ENCODE data around the gene ADGRL2.

ADGRL2 gene

DNA sequence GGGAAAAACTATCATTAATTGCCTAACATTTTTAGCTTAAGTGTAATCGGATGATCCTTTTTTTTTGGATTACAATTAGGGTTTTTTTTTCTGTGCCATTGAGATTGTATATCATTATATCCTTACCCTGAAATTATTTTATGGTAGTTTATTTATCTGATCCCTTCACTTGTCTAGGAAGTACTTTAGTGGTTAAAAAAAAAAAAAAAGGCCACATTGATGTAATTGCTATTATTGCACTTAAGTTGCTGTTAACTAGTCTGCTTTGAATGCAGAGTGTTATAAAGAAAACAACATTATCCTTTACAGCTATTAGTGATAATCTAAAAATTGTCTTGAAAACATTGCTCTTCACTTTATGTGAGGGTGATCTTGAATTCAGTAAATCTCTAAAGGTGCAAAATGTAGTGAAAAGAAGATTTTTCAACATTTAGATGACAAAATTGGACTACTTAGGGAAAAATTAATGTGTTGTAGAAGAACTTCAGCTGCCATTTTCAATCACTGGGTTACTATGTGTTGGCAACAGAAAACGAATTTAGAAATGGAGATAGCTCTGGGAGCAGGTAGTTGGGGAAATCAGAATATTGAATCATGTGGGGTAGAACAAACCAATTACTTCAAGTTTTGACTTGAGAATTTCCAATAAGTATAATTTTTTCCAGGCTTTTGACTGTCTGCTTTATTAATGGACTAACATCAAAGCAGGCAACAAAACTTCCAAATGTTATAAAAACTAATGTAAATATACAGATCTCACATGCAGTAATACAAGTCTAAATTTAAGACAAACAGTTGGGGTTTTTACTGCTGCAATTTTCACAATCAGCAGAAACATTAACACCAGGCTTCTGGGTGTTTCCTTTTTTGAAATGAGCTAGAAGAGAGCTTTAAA is 5.0 kb downstream of the ADGRL2 start:
- DNase-seq (ENCODE audit: insufficient read length, low spot score) (no peak), FAIRE-seq (no peak)

DNA sequence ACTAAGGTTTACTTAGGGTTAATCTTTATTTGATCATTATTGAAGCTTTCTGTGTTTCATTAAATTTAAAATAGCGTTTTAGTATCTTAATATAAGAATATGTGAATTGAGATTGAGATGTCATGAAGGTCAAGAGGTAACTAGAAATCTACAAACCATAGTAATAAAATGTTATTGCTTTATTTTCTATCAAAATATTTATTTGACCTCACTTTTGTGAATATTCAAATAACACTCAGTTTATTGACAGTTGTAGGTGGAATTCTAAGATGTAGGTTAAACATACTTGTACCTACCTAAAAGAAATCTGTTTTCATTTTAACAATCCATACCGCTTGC is 5.7 kb downstream of the ADGRL2 start:
- DNase-seq (ENCODE audit: insufficient read length, low spot score) (no peak), FAIRE-seq (no peak)

DNA sequence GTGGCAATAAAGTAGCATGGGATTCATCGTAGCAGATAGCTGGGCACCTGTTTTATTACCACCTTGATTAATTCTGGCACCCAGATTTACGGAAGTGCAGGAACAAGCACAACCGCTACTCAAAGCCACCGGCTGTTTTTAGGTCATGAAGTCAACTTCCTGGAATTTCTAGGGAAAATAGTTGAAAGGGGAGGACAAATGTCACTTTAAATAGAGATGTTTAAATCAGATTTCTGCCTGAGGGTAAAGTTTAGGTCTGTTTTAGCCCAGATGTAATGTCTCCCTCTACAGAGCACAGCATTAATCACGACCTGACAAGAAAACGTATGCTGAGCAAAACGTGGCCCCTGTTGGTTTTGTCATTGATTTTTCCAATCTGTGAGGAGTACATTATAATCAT is 8.0 kb downstream of the ADGRL2 start:
- DNase-seq (ENCODE audit: insufficient read length, low spot score) = no peak
- no peak for FAIRE-seq

DNA sequence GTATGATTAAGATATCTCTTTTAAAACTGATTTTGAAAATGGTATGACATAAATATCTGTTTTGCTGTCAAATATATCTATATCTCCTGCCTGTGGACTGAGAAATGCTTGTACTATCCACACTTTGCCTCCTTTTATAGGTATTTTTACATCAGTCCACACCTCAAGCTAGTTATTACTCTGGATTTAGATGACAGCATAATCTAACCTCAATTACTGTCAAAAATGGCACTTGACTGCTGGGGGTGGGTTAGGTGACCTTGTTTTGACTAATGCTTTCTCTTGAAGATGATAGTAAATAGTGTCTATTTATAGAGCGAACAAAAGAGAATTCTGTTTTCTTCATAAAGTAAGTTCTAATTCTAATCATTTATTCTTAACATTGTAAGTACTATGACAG is 9.1 kb downstream of the ADGRL2 start:
- FAIRE-seq = no peak
- no peak for DNase-seq (ENCODE audit: insufficient read length, low spot score)

DNA sequence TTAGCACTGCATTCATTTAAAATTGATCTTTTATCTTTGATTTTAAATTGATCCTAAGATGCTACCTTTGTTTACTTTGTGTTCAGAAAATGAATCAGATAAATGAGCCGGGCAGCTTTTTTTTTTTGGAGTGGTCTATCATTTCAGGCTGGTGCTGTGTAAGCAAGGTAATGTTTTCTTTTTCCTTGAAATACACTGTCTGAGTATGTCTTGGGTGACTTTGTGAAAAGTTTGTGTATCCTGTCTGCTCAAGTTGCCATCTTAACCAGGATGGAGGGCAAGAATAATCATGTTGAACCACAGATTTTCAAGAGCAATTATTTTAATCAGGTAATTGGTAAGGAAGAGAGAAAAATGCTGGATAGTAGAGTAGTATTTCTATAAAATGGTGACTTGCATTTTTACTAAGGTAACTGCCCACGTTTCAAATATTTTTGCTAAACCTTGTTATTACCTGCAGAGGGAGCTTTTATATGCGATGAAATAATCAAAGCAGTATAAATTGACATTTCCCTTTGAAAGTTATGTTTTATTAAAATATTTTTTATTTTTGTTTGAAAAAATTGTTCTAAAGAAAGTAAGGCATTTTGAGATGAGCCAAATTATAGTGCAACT is 11.1 kb downstream of the ADGRL2 start:
- DNase-seq (ENCODE audit: insufficient read length, low spot score) = no peak
- FAIRE-seq = no peak

DNA sequence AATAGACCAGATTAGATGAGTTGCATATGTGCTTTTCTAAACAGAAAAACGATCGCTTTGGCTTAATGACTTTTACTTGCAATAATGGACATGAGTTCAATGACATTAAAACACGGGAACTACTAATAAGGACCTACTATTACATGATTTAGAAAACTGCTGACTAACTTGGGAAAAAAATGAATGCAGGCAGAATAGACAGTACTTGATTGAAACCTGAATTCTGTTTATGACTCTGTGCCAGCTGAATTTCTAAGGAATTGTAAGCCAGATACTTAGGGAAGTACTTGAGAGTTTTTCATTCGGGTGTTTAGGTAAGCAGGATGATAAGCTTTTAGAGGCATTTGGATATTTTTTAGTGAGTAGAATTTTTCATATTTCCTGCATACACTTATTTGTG is 12.0 kb downstream of the ADGRL2 start:
- no peak for DNase-seq (ENCODE audit: insufficient read length, low spot score)
- no peak for FAIRE-seq

DNA sequence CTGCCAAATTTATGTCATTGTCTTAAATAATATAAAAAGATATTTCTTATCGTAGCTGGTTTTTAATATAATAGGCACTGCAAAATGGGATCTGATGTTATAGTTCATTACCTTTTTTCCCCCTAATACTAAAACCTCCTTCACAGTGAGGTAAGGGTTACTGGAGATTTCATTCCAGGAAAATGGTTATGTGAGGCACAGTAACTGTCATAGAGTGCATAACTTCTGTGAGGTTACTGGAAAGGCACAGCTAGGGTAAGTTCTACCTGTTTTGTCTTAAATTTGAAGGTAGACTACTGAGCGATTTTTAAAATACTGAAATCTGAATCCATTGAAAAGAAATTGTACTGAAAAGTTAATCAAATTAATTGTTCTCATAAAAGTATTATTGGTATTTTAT is 13.0 kb downstream of the ADGRL2 start:
- DNase-seq (ENCODE audit: insufficient read length, low spot score) (no peak), FAIRE-seq (no peak)

DNA sequence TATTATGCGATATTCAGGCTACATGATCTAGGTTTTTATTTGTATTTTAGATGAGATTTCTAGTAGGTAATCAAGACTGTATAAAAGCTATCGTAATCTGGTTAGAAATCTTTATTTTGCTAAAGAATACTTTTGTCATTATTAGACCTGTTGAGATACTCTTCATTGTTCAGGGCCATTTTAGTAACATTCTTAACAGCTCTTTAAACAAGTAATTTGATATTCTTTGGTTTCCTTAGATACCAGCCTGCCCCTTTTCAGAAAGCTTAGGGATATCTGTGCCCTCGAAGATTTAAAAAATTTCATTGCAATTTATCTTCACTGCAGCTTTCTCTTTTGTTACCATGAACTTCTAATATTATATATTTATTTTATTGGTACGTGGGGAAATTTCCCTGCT is 18.9 kb downstream of the ADGRL2 start:
- no peak for DNase-seq (ENCODE audit: insufficient read length, low spot score)

DNA sequence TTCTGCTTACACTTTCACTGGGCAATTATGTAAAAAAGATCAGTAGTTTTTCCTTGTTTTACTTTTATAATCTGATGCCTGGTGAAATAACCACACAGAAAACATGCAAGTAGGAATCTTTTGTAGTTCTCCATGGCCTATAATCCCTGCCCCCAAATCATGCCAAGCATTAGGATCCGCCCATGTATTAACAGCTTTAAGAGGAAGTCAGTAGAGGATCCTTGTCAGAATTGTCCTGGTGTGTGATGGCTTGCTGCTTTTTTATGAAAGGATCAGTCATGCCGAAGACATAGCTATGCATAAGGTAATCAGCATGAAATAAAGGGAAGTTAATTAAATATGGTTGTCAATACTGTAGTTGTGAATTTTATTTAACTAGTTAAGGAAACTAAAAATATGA is 20.0 kb downstream of the ADGRL2 start:
- no peak for FAIRE-seq

More for the DNA sequence above, 18.9 kb downstream of the ADGRL2 start:
- no peak for FAIRE-seq

DNA sequence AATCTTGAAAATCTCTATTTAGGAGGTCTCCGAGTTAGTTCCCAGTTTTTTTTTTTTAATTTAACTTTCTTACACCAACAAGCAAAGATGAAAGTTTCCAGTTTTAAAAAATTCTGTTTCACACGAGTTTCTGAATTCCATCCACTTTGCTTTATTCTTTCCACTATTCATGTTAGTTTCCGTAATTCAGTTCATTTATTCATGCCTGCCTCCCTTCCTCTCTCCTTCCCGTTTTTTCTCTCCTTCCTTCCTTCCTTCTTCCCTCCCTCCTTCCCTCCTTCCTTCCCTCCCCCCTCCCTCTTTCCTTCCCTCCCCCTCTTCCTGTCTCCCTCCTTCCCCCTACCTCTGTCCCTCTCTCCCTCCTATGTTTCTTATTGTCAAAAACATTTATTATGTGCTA is 22.3 kb downstream of the ADGRL2 start:
- DNase-seq (ENCODE audit: insufficient read length, low spot score) (no peak), FAIRE-seq (no peak)

More for the DNA sequence above, 20.0 kb downstream of the ADGRL2 start:
- DNase-seq (ENCODE audit: insufficient read length, low spot score) = no peak

DNA sequence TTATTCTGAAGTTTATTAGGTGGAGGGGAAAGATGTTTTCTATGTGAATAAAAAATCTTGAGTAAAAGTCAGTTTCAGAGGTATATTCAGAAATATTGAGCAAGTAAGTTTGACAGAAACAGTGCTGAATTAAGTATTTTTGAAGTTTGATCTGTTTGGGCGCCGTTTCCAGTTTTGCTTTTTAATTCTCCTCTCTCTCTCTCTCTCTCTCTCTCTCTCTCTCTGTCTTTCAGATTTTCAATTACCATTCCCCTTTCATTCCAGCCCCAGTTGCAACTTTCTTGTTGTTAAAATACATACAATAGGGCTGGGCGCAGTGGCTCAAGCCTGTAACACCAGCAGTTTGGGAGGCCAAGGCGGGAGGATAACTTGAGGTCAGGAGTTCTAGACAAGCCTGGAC is 24.0 kb downstream of the ADGRL2 start:
- DNase-seq (ENCODE audit: insufficient read length, low spot score) (no peak), FAIRE-seq (no peak)

DNA sequence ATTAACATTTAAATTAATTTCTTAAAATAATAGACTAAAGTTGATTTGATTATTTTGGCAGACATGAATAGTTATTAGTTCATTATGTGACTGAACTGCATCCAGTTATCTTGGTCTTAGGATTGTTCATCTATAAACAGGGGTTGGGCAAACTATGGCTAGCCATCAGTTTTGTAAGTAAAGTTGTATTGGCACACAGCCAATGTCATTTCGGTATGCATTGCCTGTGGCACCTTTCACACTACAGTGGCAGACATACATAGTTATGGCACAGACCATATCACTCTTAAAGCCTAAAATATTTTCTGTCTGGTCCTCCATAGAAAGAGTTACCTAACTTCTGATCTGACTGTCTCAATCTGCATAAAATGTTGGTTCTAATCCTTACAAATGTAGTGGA is 27.2 kb downstream of the ADGRL2 start:
- no peak for DNase-seq (ENCODE audit: insufficient read length, low spot score)
- FAIRE-seq = no peak

DNA sequence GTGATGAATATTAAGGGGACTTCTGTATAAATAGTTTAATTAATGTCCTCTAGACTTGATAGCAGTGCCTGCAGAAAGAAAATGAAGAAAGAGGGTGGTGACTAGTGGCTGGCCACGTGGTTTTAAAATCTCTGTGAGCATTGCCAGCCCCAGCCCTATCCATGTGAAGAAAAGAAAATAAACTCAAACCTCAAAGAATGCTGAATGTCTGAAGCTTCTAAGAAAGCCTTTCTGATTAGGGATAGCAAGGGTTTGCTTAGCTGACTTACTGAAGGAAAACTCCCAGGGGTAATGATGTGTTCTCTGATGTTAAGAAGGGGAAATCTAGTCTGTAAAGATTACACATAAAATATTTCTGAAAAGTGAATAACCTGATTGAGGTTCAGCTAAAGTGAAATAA is 31.8 kb downstream of the ADGRL2 start:
- DNase-seq (ENCODE audit: insufficient read length, low spot score) (no peak), FAIRE-seq (no peak)

DNA sequence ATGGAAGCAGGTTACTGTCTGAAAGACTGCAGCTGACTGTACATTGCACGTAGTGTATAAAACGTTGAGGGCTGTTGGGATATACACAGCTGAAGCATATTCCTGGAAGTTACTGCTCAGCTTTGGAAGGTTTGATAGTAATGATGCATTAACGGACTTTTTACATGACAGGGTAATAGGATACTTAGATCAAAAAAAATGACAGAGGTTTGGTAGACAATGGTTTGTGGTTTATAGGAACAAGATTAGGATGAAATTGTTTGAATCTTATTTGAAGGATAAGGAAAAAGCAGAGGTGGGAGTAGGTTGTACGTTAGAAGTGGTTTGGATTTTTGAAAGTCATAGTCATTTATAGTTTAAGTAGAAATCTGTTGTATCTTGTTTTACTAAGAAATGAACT is 33.0 kb downstream of the ADGRL2 start:
- FAIRE-seq = no peak
- DNase-seq (ENCODE audit: insufficient read length, low spot score) = no peak

DNA sequence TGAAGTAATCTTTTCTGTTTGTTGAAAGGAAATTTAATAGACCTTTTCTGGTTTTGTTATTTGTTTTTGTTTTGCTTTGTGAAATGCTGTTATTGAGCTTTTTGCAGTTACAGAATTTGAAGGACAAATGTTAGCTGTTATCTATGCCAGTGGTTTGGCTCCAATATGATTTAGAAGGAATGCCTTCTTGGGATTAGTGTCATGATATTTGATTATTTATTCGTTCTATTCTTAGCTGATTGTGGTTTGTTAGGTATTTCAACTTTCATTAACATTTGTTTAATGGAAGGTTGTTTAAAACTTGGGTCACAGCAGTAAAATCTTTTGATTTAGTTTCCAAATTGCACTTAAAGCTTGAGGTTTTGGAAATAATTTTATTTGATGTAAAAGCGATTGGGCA is 33.5 kb downstream of the ADGRL2 start:
- FAIRE-seq (no peak), DNase-seq (ENCODE audit: insufficient read length, low spot score) (no peak)

DNA sequence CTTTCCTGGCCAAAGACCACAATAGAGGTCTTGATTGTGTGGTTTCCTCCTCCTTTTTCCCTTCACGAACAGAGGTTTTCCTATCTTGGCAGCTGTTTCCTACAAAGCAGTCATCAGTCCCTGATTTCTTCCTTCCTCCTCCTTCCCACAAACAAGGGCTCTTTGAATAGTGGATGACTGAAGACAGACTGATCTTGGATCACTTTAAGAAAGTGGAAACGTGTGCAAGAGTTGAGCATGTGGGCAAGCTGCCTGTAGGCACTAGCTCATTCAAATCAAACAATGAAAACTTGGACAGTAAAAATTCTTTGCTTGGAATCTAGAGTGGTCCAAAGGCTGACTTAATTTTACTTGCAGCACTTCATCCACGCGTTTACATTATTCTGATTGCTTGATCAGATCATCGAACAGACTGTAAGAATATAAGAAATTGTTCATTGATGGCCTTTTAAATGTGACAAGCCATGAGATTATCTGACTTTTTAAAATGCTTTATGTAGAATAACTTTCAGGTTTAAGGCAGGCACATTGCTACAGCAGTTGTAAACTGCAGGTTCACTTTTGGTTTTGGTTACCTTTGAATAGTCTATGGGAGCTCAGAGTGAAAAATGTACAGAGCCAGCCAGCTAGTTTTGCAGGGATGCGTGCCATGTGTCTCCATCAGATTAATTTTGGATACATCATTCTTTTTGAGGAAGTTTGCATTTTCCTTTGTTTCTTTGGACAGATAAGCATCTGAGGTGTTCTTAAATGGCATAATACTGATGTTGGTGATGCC is 34.4 kb downstream of the ADGRL2 start:
- DNase-seq (ENCODE audit: insufficient read length, low spot score) = no peak

DNA sequence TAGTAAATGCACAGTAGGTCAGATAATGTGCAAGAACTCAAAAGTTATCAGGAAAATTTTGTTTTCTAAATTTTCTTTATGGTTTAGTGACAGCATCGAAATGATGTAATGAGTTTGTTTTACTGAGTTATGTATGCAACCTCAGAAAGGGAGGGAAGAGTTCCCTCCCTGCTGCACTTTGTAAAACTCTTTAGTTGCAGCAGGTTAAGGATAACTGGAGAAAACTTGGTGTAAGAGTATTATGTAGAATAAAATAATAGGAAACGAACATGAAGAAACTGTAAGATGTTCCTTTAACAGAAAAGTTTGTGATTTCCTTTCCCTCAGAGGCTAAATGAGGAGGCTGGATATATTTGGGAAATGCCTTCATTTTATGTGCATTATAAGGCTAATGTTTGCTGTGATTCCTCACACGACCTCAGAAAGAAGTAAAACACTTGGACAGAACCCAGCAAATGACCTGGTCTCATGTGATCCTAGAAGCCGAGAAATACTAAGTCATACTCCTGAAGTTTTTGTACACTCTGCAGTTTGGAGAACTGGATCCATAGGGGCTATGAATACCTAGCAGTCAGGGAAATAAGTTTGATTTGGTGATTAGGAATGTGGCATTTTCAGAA is 35.4 kb downstream of the ADGRL2 start:
- FAIRE-seq (no peak), DNase-seq (ENCODE audit: insufficient read length, low spot score) (no peak)

More for the DNA sequence above, 34.4 kb downstream of the ADGRL2 start:
- no peak for FAIRE-seq

DNA sequence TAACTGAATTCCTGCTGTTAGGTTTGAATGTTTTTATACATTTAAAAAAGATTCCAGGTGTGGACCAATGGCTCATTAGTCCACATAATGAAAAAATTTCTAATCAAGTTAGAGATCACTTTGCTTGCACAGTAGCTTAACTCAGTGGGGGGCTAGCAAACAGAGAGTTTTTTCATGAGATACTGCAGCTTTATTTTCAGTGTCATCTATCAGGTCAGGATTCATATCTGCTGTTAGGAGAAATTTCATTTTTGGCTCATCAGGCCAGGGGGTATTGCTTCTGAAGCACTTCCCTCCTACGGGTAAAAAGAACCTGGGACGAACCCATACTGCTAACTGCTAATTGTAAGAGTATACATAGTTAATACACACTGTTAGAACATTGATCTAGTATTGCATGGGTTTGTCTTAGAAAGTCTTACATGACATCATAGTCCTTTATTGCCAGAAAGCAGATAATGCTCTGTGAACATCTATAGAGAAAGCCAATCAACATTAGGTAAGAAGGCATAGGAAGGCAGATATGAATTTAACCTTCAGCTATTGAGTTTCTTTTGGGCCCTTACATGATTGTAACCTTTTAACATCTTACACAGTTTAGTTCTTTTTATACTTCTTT is 38.0 kb downstream of the ADGRL2 start:
- FAIRE-seq (no peak), DNase-seq (ENCODE audit: insufficient read length, low spot score) (no peak)

DNA sequence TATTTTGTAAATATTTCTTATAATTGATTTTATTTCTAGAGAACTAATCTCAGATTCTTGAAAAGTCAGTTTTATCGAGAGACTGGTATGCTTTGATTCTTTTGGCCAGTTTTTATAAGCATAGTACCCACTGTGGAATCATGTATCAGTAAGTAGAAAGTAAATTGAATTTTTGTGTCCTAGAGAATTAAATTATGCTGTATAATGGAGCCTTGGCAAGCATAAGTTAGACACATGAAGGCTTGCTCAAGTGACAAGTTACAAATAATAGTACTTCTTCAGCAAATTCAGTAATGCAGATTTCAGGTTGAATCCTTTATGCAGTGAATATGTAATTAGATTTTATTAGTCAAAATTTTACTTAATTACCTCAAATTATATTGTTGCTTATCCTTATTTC is 40.1 kb downstream of the ADGRL2 start:
- FAIRE-seq = no peak
- no peak for DNase-seq (ENCODE audit: insufficient read length, low spot score)

DNA sequence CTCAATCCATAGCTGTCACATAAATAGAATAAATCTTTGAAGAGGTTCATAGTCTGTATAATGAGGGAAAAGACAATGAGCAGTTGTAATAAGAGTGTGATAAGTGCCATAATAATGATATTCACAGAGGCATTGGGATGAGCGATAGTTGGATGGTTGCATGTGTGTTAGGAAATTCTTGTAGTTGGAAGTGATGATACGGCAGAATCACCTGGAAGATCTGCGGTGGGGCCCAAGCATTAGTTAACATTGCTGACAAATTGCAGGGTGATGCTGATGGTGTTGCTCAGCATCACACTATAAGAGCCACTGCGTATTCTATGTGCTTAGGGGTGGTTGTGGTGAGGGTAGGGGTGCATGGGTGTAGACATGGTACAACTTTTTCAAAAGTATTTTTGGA is 41.1 kb downstream of the ADGRL2 start:
- FAIRE-seq (no peak), DNase-seq (ENCODE audit: insufficient read length, low spot score) (no peak)

DNA sequence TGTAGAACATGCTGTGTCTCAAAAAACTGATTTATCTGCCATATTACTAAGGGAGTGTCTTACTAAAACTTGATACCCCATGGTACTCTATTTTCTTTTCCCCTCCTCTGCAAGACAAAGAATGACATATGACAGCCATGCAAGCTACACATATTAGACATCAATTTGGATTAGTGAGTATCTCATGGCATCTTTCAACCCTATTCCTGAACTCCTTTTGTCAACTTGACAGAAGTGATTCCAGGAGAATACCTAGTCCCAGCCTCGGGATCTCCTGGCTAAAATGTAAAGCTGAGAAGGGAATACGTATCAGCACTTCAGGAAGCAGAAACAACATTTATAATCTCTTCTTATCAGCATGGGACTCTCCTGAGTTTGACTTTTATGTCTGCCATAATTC is 43.7 kb downstream of the ADGRL2 start:
- DNase-seq (ENCODE audit: insufficient read length, low spot score) (no peak), FAIRE-seq (no peak)
